ENCODE measurements around the gene TRHDE.

The TRHDE gene

DNA sequence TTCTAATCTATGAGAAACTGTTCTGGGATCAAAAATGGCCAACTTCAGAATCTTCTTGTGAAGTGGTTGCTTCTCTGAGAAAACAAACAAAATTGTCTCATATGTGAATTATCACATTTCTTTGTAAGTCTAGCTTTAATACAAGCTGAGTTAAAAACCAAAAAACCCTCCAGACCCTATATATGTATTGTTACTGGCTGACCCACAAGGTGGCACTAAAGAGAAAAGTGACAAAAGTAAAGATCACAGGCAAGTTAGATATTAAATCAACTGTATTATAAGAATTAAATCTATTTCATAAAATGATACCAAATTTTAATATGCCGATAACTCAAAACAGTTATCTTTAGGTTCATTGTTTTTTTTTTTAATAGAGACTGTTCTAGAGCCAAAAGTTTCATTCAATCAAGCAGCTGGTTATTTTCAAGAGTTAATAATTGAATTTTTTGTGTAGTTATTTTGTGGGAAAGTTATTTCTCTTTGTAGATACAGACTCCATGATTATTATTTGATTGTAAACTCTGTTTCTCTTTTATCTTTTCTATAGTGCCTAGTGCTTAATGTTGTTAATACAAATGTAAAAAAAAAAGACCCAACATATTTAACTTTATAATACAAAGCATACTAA is 7.5 kb upstream of the TRHDE start:
- TF ChIP-seq, protein P1, sequence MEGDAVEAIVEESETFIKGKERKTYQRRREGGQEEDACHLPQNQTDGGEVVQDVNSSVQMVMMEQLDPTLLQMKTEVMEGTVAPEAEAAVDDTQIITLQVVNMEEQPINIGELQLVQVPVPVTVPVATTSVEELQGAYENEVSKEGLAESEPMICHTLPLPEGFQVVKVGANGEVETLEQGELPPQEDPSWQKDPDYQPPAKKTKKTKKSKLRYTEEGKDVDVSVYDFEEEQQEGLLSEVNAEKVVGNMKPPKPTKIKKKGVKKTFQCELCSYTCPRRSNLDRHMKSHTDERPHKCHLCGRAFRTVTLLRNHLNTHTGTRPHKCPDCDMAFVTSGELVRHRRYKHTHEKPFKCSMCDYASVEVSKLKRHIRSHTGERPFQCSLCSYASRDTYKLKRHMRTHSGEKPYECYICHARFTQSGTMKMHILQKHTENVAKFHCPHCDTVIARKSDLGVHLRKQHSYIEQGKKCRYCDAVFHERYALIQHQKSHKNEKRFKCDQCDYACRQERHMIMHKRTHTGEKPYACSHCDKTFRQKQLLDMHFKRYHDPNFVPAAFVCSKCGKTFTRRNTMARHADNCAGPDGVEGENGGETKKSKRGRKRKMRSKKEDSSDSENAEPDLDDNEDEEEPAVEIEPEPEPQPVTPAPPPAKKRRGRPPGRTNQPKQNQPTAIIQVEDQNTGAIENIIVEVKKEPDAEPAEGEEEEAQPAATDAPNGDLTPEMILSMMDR (IDR thresholded peaks at IDR 0.05; ENCODE audit: low read length), result peak; percentile 48
- TF ChIP-seq EZH2 (IDR thresholded peaks at IDR 0.05; ENCODE audit: borderline replicate concordance, low read length), result no peak
- Histone ChIP-seq H3K9ac (ENCODE audit: low read length) (no peak overlapping the region), H4K20me1 (ENCODE audit: insufficient read depth, low read length) (no peaks in the 10 kb centered on the region), H2AFZ (ENCODE audit: low read length) (no peak overlapping the region), H3K27ac (ENCODE audit: low read depth, low read length, poor library complexity, severe bottlenecking) (no peak overlapping the region), H3F3A (ENCODE audit: insufficient read depth, low read length) (no peaks in the 10 kb centered on the region), H3K9me2 (ENCODE audit: low read depth, low read length) (no peaks in the 10 kb centered on the region), H3K79me2 (ENCODE audit: insufficient read depth, low read length) (no peaks in the 10 kb centered on the region), H3K27me3 (ENCODE audit: insufficient read depth, low read length) (no peaks in the 10 kb centered on the region), H3K4me2 (ENCODE audit: low read length) (no peak overlapping the region), H3K4me1 (ENCODE audit: insufficient read depth, low read length, severe bottlenecking) (no peaks in the 10 kb centered on the region), H3K4me3 (ENCODE audit: low read depth, low read length, poor library complexity, severe bottlenecking) (no peak overlapping the region), H3K9me3 (ENCODE audit: low read length) (no peaks in the 10 kb centered on the region), H3K36me3 (ENCODE audit: insufficient read depth, low read length) (no peaks in the 10 kb centered on the region)

DNA sequence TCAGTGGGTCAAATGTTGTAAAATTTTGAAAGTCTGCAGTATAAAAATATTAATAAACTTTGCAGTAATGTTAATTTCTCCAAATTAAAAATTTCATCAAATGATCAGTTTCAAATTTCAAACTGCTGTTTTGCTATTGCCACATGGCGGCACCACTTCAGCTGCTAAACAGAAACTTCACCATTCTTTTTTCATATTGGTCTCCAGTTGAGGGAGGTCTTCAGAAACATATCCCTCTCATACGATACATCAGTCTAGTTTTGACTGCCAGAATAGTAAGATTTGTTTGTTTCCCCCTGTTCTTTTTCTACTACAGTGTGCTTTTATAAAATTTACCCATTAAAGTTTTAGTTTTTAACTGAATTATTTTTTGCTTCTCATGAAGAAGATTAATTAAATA is 4.2 kb upstream of the TRHDE start:
- H4K20me1 ChIP-seq (ENCODE audit: insufficient read depth, low read length), result no peaks in the 10 kb centered on the region
- H3K4me1 ChIP-seq (ENCODE audit: insufficient read depth, low read length, severe bottlenecking), result no peaks in the 10 kb centered on the region
- no peaks in the 10 kb centered on the region for H3K27me3 ChIP-seq (ENCODE audit: insufficient read depth, low read length)
- no peaks in the 10 kb centered on the region for H3K9me2 ChIP-seq (ENCODE audit: low read depth, low read length)
- no peak overlapping the region for H3K4me2 ChIP-seq (ENCODE audit: low read length)
- H3K79me2 ChIP-seq (ENCODE audit: insufficient read depth, low read length), result no peaks in the 10 kb centered on the region
- no peaks in the 10 kb centered on the region for H3F3A ChIP-seq (ENCODE audit: insufficient read depth, low read length)
- no peak overlapping the region for H3K27ac ChIP-seq (ENCODE audit: low read depth, low read length, poor library complexity, severe bottlenecking)
- no peak overlapping the region for H3K4me3 ChIP-seq (ENCODE audit: low read depth, low read length, poor library complexity, severe bottlenecking)
- no peak overlapping the region for H3K9ac ChIP-seq (ENCODE audit: low read length)
- no peaks in the 10 kb centered on the region for H3K36me3 ChIP-seq (ENCODE audit: insufficient read depth, low read length)
- TF ChIP-seq EZH2 (IDR thresholded peaks at IDR 0.05; ENCODE audit: borderline replicate concordance, low read length), result no peak
- TF ChIP-seq, protein P1 (IDR thresholded peaks at IDR 0.05; ENCODE audit: low read length), result peak; percentile 25; the same call in 1 of the 2 replicates
- H2AFZ ChIP-seq (ENCODE audit: low read length), result no peak overlapping the region
- no peaks in the 10 kb centered on the region for H3K9me3 ChIP-seq (ENCODE audit: low read length)

DNA sequence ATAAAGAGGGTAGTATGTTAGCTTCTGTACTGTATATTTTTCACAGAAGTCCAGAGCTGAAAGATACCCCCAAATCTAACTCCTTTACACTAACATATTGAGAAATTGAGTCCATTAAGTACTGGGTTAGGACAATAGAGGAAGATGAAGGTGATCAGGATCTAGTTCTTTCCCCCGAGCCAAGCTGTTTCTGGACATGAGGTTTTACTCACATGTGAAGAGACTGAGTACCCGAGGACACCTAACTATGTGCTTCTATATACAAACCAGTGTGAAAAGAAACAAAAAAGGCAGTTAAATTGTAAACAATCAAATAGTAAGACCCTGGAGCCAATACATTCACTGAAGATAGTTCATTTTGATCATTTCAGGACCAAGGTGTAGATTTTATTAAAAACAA is 3.8 kb upstream of the TRHDE start:
- no peak overlapping the region for H3K4me3 ChIP-seq (ENCODE audit: low read depth, low read length, poor library complexity, severe bottlenecking)
- TF ChIP-seq, protein P1 (IDR thresholded peaks at IDR 0.05; ENCODE audit: low read length), result no peak
- no peak for TF ChIP-seq EZH2 (IDR thresholded peaks at IDR 0.05; ENCODE audit: borderline replicate concordance, low read length)
- no peaks in the 10 kb centered on the region for H4K20me1 ChIP-seq (ENCODE audit: insufficient read depth, low read length)
- no peak overlapping the region for H3K9ac ChIP-seq (ENCODE audit: low read length)
- H3K36me3 ChIP-seq (ENCODE audit: insufficient read depth, low read length), result no peaks in the 10 kb centered on the region
- H3F3A ChIP-seq (ENCODE audit: insufficient read depth, low read length), result no peaks in the 10 kb centered on the region
- no peaks in the 10 kb centered on the region for H3K27me3 ChIP-seq (ENCODE audit: insufficient read depth, low read length)
- no peaks in the 10 kb centered on the region for H3K9me2 ChIP-seq (ENCODE audit: low read depth, low read length)
- H3K9me3 ChIP-seq (ENCODE audit: low read length), result no peaks in the 10 kb centered on the region
- H3K4me2 ChIP-seq (ENCODE audit: low read length), result no peak overlapping the region
- no peaks in the 10 kb centered on the region for H3K79me2 ChIP-seq (ENCODE audit: insufficient read depth, low read length)
- H2AFZ ChIP-seq (ENCODE audit: low read length), result no peak overlapping the region
- H3K4me1 ChIP-seq (ENCODE audit: insufficient read depth, low read length, severe bottlenecking), result no peaks in the 10 kb centered on the region
- no peak overlapping the region for H3K27ac ChIP-seq (ENCODE audit: low read depth, low read length, poor library complexity, severe bottlenecking)

Measured in OCI-LY1 (cell line).